NCI-H128 (cell line): Measurements from ENCODE around the gene RBM7.

Experiments used
- DNase-seq: peaks from one replicate; lab custom pipeline; 2025; ENCODE audit not compliant: unreplicated experiment; lab: John Stamatoyannopoulos, UW

RBM7 gene

GRCh38 chr11:114400216-114400914 lies at the start of gene RBM7, which contains the start of gene C11orf71:
TSS of gene RBM7 (plus strand) at chr11:114400666. CDS start at chr11:114400672, 6 bp downstream.
TSS of gene C11orf71 (minus strand) at chr11:114400511. CDS start at chr11:114400331, 180 bp downstream.
- peak; percentile 95 for DNase-seq

- no peak for DNase-seq
These were observed 47.0 kb upstream of the RBM7 start for GRCh38 chr11:114353443-114353842.

- DNase-seq: no peak
These were observed 46.4 kb upstream of the RBM7 start for GRCh38 chr11:114354076-114354475.

GRCh38 chr11:114358716-114359115 lies 41.8 kb upstream of the RBM7 start:
- no peak for DNase-seq

- DNase-seq: no peak
These were observed 41.1 kb upstream of the RBM7 start for GRCh38 chr11:114359342-114359741.

GRCh38 chr11:114362326-114362725 lies 38.1 kb upstream of the RBM7 start:
- no peak for DNase-seq

GRCh38 chr11:114362958-114363357 lies 37.5 kb upstream of the RBM7 start:
- DNase-seq: no peak

GRCh38 chr11:114366331-114367243 lies 33.9 kb upstream of the RBM7 start:
- no peak for DNase-seq

GRCh38 chr11:114367244-114367957 lies 33.1 kb upstream of the RBM7 start:
- DNase-seq: no peak

GRCh38 chr11:114368918-114369680 lies 31.4 kb upstream of the RBM7 start:
- DNase-seq: no peak

- DNase-seq: no peak
These were observed 25.4 kb upstream of the RBM7 start for GRCh38 chr11:114375052-114375451.

- no peak for DNase-seq
These were observed 22.7 kb upstream of the RBM7 start for GRCh38 chr11:114377612-114378267.

GRCh38 chr11:114379394-114380069 lies 20.9 kb upstream of the RBM7 start:
- no peak for DNase-seq

GRCh38 chr11:114382509-114382908 lies 18.0 kb upstream of the RBM7 start:
- DNase-seq: no peak

GRCh38 chr11:114384487-114384886 lies 16.0 kb upstream of the RBM7 start:
- DNase-seq: no peak

- no peak for DNase-seq
These were observed 14.3 kb upstream of the RBM7 start for GRCh38 chr11:114386131-114386530.

GRCh38 chr11:114386545-114386944 lies 13.9 kb upstream of the RBM7 start:
- DNase-seq: no peak

- DNase-seq: no peak
These were observed 7.5 kb upstream of the RBM7 start for GRCh38 chr11:114392735-114393667.
